ENCODE measurements around the gene ZBTB7B.
A peak's percentile ranks its signal among the peaks of the same experiment; 100 is the strongest.

GRCh38 chr1:154973344-154974101 is 29.1 kb upstream of the ZBTB7B start:
- no peak for TF ChIP-seq GATA3 (IDR thresholded peaks at IDR 0.05; ENCODE audit: low read depth, low read length)
- TF ChIP-seq GATA2 (IDR thresholded peaks at IDR 0.05; ENCODE audit: low read depth, low read length) = peak; percentile 82

All from SH-SY5Y (cell line).